Brain pericyte (primary cell): ENCODE measurements around the gene PTPRCAP.

ENCODE experiments used
- DNase-seq: peaks from one replicate; pipeline ENCODE4 v3.0.0-alpha.2; 2012; ENCODE audit warnings: low read depth, low spot score

The PTPRCAP gene

DNA sequence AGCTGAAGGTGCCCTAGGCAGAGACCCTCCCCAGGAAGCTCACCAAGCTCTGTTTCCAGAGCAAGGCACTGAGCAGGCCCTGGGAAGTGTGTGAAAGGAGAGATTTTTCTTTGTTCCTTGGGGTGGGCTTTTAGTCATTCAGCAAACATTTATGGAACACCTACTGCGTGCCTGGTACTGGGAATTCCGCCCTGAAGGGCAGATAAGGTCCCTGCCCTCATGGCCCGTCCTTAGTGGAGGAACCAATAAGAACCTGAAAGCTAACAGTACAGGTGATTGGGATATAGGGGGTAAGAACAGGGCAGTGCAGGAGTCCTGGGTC is 27.7 kb upstream of the PTPRCAP start:
- no peak for DNase-seq

DNA sequence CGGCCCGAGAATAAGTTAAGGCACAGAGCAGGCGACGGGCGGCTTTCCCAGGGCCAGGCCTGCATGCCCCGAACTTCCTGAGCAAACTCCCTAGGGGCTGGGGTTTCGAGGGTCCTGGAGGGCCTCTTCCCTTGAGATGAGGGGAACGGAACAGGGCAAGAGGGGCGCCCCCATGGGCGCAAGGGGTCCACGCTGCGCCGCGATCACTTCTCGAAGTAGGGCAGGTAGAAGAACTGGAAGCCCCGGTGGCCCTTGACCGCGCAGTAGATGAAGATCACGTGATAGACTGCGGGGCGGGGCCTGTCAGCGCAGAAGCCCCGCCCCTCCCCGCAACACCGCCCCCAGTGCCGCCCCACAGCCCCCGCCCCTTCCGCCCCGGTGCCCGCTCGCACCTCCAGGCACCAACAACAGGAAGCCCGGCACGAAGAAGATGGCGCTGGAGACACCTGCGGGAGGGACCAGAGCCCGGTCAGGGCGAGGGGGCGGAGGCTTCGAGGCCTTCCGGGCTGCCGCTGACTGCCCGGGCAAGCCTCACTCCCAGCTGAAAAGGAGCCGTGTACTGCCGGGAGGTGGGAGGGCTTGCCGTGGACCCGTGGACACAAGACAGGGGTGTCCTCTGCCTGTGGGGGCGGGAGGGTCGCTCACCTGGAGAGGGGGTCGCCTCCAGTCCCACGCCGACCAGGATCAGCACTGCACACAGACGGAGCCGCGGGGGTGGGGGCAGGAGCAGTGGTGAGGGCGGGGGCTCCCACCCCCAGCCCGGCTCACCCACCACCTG is 27.1 kb upstream of the PTPRCAP start:
- DNase-seq = no peak

GRCh38 chr11:67463680-67464410 is 26.4 kb upstream of the PTPRCAP start:
- DNase-seq = no peak

GRCh38 chr11:67463186-67463585 is 25.7 kb upstream of the PTPRCAP start:
- DNase-seq = no peak

- DNase-seq = no peak
Measured at GRCh38 chr11:67458266-67458665, 20.8 kb upstream of the PTPRCAP start.

DNA sequence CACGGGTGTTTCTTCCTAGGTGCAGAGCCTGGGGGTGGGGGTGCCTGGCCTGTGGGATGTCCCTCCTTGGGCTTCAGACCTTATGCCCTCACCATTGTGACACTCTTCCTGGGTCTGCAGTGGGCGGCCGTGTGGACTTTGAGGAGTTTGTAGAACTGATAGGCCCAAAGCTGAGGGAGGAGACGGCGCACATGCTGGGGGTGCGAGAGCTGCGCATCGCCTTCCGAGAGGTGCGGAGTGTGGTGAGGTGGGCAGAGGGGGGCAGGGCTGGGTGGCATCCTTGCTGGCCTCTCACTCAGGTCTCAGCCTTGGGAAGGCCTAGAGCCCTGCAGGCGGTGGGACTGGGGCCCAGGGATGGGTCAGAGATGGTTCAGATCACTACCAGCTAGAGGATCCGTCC is 20.0 kb upstream of the PTPRCAP start:
- no peak for DNase-seq

DNA sequence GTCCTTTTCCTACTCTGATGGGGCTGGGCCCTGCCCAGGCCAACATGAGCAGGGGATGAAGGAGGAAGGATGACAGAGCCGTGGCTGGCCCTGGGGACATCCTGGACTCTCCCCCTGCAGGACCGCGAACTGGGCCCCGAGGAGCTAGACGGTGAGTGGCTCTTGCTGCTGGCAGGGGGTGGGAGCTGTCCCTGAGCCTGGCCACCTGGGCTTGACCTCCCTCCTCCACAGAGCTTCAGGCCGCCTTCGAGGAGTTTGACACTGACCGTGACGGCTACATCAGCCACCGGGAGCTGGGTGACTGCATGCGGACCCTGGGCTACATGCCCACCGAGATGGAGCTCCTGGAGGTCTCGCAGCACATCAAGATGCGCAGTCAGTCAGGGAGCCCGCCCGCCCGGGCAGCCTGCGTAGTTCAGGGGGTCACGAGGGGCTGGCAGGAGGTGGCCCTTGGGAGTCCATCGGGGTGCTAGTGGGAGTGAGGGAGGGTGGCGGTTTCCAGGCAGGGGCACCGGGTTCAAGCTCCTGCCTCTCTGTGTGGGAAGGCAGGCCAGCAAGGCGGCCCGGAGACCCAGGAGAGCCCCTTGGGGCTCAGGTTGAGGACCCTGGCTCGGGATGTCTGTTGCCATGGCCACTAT is 18.7 kb upstream of the PTPRCAP start:
- DNase-seq = no peak

- DNase-seq = no peak
Measured at GRCh38 chr11:67455054-67455453, 17.6 kb upstream of the PTPRCAP start, which contains the start of gene CABP4. TSS of gene CABP4 (plus strand) at chr11:67455354. CDS start at chr11:67455424, 70 bp downstream.

GRCh38 chr11:67453816-67454732 is 16.6 kb upstream of the PTPRCAP start:
- DNase-seq = no peak

GRCh38 chr11:67452141-67452952 is 14.9 kb upstream of the PTPRCAP start, which contains the start of gene GPR152:
TSS of gene GPR152 (minus strand) at chr11:67452729. CDS start at chr11:67452724, 5 bp downstream.
- DNase-seq = no peak

- DNase-seq = no peak
Measured at GRCh38 chr11:67451658-67451976, 14.1 kb upstream of the PTPRCAP start.

GRCh38 chr11:67450796-67451657 is 13.5 kb upstream of the PTPRCAP start:
- DNase-seq = no peak

GRCh38 chr11:67449116-67449844 is 11.8 kb upstream of the PTPRCAP start:
- no peak for DNase-seq

DNA sequence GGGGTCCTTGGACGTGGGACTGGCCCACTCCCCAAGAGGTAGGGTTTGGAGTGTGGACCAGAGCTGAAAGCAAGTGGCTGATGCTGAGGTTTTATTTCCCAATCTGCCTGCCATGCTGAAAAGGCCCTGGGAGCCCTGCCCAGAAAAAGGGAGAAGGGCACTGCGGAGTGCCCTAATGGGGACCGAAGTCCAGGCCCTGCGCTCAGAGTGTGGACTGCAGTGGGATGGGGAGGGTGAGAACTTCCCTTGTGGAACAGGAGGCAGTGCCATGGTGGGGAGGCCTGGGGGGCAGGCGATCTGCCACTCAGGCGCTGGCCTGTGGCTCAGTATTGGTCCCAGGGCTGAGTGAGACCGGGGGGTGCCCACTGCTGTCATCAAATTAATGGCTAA is 10.7 kb upstream of the PTPRCAP start:
- no peak for DNase-seq

DNA sequence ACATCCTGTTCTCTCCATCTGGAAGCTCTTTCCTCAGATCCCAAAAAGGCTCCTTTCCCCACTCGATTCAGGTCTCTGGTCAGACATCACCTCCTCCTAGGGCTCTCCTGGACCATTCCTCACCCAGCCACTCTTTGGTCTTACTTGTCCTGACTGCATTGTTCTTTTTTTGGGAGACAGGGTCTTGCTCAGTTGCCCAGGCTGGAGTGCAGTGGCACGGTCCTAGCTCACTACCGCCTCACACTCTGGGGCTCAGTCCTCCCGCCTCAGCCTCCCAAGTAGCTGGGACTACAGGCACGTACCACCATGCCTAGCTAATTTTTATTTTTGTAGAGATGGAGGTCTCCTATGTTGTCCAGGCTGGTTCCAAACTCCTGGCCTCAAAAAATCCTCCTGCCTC is 8.0 kb upstream of the PTPRCAP start:
- no peak for DNase-seq

- no peak for DNase-seq
Measured at GRCh38 chr11:67442504-67443404, 5.3 kb upstream of the PTPRCAP start.

DNA sequence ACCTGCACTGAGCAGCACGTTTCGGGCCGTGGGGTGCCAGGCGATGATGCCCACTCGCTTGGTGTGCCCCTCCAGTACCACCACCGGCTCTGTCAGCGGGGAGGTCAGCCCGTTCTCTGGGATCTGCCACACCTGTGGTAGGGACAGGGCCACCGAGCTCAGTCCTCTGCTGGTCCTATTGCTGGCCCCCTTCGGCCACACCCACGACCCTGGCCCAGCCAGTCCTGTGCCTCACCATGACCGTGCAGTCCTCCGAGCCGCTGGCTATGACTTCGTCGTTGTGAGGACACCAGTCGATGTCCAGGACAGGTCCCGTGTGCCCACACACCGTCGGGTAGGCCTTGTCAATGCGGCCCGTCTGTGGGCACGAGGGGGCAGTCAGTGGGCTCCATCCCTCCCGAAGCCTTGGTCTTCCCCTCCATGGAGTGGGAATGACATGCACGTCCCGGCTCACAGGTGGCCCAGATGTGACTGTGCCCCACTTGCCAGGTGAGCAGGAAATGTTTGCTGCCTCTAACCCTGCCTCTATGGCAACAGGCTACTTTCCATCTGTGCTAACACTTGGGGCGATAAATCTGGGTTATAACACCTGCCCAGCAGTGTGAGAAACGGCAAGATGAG is 4.4 kb upstream of the PTPRCAP start:
- DNase-seq = no peak

DNA sequence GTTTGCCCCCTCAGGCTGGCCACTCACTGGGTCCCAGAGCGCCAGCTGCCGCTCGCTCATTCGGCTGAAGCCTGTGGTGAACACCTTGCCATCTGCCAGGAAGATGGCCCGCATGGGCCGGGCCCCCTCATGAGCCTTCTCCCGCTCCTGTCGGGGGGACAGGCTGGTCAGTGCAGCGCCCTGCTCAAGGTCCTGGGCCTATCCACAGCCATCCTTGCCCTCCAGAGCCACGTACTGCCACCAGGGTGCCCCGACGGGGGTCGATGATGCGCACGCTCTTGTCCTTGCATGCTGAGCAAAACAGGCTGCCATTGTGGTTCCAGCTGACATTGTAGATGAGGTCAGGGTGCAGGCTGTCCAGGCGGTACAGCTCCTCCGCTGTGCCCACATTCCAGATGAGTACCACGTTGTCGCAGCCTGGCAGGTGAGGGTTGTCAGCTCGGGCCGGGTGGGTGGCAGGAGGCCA is 3.6 kb upstream of the PTPRCAP start:
- DNase-seq = no peak
